CD4-positive, alpha-beta T cell treated with Interleukin-2 at 100 ng/mL for 4 hours (primary cell): ENCODE results near the gene PRKCD.
"Not testable (repeated sequence)": the region's sequence is repeated elsewhere in the genome, so short reads cannot be mapped to it uniquely, and the experiment has no call there.

Experiments
- DNase-seq: peaks from one replicate; pipeline ENCODE4 v3.0.0-alpha.2; 2020; ENCODE audit warnings: low spot score

The PRKCD gene

DNA sequence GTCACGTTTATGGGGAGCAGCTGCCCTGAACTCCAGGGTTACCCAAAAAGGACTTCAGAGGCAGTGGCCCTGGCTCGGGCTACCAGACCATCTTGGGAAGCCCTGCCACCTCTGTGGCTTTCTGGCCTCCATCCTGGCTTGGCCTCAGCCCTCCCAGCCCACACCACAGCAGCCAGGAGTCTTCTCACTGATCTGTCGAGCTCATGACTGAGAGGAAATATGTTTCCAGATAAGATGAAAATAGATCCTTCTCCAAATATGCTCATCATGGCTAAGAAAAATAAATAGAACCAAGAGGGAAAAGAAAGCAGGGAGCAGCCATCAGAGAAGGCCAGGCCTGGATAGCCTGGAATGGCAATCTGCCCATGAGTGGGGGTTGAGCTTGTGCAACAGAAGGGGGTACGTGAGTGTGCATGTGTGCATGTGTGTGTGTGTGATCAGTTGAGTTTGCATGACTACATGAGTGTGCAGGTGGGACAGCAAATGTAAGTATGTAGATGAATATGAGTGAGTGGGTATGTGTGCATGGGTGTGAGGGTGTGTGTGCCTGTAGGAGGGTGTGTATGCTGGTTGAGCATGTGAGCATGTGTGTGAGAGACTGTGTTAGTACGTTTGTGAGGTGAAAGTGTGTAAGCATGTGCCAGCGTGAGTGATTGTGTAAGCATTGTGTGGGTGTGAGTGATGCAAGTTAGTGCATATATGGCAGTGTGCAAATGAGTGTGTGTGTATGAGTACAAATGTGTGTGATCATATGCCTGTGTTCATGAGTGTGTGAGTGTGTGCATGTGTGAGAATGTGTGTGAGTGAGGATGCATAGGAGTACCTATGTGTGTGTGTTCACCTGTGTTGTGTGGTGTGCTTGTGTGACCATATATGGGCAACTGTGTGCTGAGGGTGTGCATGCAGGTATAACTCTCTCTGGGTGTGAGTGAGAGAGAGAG lies 20.8 kb upstream of the PRKCD start:
- no peak for DNase-seq

DNA sequence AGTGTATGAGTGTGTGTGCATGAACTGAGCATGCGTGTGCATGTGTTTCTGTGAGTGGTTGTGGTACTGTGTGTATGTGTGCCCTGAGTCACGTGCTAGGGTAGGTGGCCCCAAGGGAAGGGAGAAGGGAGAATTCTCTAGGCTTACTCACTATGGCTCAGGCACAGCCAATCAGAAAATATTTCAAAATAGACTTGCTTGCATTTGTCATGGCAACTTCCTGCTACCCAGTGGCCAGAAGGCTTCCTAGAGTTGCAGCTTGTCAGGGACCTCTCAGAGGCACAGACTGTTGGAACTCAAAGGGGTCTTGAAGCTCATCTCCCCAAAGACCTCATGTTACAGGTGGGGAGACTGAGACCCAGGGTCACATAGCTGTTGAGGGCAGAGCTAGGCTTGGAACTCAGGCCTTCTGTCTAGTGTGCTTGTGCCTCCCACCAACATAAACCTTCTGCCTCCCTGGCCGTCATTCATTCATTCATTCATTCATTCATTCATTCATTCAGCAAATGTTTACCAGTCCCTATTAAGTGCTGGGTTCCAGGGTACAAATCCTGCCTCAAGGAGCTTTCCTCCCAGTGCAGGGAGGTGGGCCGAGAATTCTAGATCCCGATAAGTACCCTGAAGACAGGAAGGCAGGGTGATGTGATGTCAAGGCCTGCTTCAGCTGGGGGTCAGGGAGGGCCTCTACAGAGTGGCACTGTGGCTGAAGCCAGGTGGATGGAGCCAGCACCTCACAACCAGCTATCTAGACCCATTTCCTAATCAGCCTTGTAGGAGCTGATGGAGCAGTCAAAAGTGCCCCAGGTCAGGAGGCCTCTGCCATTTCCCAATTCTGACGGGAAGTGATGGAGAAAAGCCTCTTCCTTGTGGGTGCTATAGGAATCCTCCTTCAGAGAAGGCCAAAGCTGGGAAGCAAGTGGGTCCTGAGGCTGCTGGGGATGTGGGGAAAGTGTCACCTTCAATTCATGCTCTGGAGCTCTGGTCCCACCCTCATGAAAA lies 19.9 kb upstream of the PRKCD start:
- no peak for DNase-seq

DNA sequence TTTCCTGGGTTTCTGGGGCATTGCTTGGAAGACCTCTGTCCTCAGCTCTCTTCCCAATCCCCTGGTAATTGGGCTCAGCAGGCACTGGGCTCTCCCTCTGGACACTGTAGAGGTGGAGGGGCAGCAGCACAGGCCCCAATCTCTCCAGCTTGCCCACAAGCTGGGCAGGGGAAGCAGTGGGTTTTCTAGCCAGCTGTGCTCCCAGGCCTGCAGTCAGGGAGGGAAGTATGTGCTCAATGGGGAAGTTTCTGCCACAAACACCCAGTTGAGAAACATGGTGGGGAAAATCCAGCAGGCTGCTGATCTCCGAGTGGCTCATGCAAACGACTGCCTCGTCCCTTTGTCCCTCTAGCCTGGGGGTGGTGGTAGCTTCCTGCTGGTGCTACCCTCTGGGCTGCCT lies 18.0 kb upstream of the PRKCD start:
- DNase-seq, result no peak

DNA sequence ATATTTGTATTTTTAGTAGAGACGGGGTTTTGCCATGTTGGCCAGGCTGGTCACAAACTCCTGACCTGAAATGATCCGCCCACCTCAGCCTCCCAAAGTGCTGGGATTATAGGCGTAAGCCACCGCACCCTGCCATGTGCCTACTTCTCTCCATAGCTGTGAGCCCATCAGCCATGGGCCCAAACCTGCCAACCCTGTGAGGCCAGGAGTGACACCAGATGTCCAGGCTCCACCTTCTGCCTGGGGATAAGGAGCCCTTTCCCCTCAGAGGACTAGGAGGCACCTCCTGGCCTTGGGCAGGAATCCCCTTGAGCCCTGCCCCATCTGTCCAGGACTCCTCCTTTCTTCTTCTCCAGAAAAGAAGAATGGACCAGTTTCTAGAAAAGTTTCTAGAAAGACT lies 16.6 kb upstream of the PRKCD start:
- DNase-seq, result no peak

DNA sequence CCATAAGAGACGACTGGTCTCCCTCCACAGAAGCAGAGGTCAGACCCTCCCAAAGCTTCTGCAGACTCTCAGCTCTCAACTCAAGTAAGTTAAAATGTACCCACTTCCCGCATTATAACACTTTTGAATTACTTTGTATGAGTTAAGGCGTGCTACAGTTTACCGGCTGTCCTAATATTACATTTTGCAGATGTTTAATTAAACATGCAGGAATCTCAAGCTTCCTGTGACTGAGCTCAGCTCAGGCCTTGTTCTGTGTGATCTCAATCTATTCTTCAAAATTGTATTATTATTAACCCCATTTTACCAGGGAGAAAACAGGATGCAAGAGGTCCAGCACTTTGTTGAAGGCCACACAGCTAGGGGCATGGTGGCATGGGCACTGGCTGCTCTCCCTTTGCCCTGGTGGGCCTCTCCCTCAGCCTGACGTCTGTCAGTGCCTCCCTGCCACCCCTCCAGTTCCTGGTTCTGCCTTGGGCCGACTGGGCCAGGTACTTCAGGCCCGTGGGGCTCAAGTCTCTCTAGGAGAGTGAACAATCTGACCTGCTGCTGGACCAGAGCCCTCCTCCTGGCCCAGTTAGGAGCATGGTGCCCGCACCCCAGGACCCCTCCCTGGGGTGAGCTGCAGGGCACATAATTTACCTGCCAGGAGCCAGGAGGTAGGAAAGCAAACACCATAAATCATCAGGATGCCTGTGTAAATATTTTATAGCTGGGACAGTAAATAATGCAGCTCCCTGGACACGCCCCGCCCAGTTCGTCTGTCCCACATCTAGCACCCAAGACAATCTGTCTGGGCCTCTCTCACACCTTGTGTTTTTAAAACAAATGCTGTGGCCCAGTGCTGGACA lies 15.9 kb upstream of the PRKCD start:
- DNase-seq, result no peak

DNA sequence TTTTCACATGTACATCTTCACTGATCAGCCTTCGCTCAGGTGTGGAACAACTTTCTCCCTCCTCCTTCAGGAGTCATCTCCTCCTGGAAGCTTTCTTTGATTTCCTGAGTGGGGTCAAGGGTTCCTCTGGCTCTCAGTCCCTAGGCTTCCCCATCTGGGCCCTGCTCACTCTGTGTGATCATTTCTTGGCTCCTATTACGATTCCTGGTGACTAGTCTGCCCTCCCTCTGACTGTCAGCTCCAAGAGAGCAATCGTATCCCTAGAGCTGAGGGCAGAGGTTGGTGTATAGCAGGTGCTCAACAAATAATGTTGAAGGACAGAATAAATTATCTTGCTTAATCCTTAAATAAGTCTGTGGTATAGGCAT lies 15.3 kb upstream of the PRKCD start:
- no peak for DNase-seq

DNA sequence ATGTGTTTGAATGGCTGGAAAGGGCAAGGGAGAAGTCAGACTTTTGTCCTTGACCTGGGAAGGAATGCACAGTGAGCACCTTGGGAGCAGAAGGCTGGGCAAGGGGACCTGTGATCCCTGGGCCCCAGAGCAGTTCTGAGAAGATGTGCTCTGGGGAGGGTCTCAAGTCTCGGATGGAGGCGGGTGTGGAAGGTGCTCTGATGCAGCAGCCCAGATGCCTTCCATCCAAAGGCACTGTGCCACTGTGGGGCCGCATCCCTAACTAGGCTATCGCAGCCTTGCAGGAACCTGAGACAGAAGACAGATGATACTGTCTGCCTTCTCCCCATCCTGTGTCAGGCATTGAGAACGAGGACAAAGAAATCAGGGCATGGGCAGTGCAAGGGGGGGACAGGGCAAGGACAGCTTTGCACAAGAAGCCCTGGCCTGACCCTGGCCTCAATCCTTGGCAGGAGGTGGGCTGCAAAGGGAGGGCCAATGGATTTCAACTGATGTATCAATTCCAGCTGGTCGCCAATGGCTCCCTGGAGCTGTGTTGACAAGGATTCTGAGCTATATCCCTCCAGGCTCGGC lies 14.6 kb upstream of the PRKCD start:
- no peak for DNase-seq

DNA sequence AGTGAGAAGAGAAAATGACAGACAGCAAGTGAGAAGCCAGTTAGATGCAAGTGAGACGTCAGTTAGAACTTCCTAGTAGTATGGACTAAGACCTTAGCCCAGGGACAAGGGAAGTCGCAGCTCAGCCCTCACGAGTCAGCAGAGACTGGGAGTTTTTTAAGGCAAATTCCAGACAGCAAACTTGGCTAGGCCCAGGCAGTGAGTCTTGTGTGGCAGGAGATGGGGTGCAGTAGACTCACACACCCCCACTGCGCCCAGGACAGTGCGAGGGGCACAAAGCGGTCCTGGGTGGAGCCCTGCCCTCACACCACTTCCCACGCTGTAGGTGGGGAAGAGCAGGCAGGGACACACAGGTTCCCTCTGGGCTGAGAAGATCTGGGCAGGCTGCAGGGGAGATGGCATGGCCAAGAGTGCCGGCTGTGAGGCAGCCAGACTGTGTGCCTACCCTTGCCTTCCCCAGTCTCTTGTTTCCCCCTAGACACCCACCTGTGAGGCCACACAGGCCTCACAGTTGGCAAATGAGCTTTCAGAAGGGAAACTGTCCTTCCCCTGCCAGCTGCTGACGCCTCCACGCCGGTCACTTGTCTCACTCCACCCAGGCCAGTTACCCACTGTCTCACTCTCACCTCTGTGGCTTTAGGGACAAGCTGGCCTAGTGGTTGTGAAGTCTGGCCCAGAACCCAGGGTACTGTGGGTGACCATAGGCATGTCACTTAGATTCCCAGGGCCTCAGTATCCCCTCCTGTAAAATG lies 13.7 kb upstream of the PRKCD start:
- DNase-seq, result no peak

DNA sequence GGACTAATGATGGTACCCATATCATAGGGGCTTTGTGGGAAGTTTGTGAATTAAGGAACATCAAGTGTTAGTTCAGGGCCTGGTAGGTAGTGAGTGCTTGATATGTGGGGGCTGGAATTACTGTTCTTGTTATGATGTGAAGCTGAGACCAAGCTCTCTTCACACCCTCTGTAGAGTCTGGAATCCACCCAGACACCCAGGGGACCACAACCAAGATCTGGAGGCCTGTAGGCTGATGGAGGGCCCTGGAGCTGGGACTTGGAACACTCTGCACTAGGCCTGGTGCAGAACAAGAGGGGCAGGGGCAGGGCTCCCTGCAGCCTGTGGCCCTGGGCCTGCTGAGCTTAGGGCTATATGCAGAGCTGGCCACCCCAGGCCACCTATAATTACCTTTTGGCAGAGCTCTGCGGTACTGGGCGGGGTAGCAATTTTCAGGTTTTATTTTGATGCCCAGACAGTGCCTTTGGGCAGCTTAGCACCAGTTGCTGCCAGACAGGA lies 13.1 kb upstream of the PRKCD start:
- DNase-seq, result no peak

DNA sequence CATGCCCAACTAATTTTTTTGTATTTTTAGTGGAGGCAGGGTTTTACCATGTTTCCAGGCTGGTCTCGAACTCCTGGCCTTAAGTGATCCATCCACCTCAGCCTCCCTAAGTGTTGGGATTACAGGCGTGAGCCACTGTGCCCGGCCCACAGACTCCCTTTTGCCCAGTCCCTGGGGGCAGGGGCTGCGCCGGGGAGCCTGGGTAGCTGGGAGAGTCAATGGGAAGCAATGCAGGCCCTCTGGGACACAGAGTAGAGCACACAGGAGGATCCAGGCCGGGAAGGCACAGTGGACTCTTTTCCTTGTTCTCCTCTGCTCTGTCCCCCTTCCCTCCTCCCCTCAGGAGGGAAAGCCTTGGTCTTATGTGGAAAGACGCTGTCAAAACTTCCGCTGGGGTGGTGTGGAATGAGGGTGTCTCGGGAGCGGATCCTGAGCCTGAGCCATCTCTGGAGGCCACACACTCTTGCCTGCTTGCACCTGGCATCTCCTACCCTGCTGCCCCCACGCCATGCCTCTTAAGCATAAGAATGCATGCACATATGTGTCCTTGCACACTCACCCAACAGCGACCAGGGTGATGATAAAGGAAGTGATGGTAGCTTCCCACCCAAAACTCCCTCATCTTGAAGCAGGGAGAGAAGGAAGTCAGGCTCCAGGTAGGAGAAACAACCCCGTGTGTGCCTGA lies 11.9 kb upstream of the PRKCD start:
- no peak for DNase-seq

DNA sequence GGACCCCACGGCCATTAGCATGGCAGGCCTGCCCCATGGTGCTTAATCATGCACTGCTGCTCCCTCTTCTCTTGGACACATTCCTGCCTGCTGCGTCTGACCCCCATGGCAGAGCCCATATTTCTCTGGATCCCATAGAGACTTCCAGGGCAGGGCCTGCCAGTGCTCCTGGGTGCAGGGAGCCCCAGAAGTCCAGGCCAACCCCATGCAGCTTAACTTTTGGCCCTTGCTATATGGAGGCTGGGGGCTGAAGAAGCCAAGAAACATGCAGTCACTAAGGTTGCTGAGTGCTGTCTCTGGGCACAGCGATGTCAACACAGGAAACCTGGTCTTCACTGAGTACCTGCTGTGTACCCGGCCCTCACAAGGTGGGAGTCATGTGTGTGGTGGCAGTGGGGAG lies 11.3 kb upstream of the PRKCD start:
- no peak for DNase-seq

DNA sequence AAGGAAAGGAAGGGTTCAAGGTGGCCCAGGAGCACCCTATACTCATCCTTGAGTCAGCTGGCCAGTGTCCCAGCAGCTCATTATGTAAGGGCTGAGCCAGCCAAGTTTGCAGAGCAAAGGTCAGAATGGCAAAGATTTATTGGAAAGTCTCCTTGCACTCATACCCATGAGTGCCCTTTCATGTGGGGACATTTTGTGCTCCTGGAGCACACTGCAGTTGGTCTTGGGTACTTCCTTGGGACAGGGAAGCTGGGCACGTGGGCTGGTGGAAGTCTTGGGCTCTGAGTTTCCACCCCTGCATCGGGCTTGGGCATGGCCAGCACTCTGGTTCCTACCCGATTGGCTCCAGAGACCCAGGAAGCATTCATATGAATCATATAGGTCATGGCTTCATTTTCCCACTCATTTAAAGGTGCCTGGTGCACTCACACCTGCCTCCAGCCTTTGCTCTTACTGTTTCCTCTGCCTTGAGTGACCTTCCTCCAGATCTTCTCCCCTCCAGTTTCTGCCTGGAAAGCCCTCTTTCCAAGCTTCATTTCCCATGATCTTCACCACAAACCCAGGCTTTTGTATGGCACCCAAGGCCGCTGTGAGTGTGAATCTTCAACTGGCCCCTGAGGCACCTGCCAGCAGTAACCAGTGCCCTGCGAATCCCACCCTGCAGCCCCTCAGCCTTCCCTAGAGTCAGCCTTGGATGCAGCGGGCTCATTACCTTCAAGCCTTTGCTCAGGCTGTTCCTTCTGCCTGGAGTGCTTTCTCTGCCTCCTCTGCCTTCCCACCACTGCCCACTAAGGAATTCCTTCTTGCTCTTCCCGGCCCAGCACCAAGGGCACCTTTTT lies 10.5 kb upstream of the PRKCD start:
- DNase-seq, result no peak

DNA sequence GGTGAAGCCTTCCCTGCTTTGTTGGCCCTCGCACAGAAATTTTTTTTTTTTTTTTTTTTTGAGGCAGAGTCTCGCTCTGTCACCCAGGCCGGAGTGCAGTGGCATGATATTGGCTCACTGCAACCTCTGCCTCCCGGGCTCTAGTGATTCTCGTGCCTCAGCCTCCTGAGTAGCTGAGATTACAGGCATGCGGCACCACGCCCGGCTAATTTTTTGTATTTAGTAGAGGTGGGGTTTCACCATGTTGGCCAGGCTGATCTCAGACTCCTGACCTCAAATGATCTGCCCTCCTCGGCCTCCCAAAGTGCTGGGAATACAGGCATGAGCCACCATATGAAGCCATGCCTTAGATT lies 9.9 kb upstream of the PRKCD start:
- DNase-seq, result not testable (repeated sequence)

DNA sequence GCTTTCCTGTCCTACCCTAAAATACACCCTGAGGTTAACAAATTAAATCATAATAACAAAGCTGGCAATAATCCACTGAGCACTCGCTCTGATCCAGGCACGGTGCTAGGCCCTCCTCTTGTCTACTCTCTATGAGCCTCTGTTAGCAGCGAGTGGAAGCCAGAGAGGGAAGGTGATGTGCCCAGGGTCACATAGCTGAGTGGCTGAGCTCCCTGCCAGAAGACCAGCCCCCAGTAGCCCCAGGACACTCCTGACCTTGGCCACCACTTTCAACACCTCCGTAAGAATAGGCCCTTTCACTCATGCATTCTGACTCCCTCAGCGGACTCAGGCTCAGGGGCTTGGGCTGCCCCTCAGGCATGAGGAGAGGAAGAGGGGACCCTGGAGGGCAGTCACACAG lies 9.5 kb upstream of the PRKCD start:
- DNase-seq, result no peak

DNA sequence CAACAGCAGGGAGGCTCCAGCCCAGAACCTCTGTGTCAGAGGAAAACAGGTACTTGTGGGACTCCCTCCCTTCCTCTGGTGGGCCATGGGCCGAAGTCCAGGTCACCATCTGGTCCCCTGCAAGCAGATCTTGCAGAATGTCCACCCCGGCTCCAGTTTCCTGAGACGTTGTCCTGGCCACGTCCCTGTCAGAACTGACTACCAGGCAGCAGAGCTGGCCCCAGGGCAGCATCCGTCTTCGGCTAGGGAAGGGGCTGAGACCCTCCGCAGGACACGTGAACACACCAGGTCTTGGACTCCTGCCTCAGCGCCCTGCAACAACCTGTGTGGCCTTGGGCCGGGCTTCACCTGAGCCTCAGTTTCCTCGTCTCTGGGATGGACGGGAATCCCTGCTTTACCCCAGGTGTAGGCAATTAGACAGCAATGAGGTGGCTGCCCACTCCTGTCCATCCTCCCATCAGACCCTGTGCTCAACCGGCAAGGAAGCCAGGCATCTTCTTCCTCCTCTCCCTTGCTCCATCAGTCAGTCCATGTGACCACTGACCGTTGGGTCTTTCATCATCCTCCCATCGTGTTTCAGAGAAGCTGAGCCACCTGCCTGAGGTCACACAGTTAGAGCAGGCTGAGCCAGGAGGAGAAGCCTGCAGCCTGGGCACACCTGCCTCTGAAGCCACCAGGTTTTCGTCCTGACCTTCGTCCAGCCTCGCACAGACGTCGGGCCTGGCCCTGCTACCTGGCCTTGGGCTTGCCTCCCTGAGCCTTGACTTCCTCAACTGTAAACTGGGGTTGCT lies 8.9 kb upstream of the PRKCD start:
- DNase-seq, result no peak

DNA sequence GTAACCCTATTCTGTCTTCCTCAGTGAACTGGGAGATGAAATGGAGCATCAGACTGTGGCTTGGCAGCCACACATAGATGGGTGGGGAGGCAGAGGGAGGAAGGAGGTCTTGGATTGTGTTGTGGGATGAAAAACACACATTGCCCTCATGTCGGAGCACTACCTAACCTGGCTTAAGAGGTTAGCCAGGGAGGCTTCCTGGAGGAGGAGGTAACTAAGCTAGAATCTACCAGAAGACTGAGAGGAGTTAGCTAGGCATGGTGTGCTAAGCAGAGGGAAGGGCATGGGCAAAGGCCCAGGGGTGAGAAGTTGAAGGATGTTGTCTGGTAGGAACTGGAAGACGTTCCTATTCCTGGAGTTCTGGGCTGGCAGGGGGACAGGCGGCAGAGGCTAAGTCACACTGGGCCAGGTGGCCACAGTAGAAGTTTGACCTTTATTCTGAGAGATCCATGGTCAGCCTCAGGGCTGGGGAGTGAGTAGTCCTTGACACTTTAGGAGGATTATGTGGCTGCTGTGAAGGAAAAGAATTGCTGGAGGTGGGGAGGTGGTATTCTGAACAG lies 7.7 kb upstream of the PRKCD start:
- DNase-seq, result no peak

DNA sequence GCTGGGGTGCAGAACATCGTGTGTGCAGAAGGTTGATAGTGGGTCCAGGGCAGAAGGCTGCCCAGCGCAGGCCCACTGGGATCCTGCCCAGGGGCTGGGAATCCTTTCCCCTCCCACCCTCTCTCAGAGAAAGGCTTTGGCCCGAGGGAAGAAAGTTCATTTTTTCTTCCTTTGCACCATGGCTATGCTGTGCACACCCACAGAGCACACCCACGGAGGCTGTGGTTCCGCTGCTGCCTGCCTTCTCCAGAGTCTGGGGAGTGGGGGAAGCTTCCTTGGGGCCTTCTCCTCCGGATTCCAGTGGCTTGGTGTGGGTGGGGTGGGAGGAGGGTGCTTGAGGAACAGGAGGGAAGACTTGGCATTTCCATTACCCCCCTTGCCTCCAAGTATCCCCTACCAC lies 7.0 kb upstream of the PRKCD start:
- no peak for DNase-seq

DNA sequence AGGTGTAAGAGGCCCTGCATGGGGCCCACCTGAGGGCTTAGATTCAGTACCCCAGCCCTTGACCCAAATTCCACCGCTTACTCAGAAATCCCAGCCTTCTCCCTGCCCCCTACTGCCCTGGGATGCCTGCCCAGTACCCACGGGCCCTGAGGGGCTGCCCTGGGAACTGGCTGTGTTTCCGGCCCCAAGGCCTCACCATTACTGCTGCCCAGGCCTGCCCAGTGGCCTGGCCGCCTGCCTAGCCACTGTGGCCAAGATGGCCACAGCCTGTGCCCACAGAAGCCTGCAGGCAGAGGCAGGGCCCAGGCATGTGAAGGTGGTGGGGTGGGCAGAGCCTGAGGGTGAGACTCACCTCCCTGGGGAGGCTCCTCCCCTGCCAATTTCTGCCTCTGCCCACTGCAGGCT lies 6.1 kb upstream of the PRKCD start:
- DNase-seq, result no peak
